Measurements from ENCODE around the gene NDUFAF8.
A peak's percentile ranks its signal among the peaks of the same experiment; 100 is the strongest.

NDUFAF8 gene

GRCh38 chr17:81228420-81228819 lies 10.7 kb upstream of the NDUFAF8 start:
- no peak overlapping the region for H3K27ac ChIP-seq

DNA sequence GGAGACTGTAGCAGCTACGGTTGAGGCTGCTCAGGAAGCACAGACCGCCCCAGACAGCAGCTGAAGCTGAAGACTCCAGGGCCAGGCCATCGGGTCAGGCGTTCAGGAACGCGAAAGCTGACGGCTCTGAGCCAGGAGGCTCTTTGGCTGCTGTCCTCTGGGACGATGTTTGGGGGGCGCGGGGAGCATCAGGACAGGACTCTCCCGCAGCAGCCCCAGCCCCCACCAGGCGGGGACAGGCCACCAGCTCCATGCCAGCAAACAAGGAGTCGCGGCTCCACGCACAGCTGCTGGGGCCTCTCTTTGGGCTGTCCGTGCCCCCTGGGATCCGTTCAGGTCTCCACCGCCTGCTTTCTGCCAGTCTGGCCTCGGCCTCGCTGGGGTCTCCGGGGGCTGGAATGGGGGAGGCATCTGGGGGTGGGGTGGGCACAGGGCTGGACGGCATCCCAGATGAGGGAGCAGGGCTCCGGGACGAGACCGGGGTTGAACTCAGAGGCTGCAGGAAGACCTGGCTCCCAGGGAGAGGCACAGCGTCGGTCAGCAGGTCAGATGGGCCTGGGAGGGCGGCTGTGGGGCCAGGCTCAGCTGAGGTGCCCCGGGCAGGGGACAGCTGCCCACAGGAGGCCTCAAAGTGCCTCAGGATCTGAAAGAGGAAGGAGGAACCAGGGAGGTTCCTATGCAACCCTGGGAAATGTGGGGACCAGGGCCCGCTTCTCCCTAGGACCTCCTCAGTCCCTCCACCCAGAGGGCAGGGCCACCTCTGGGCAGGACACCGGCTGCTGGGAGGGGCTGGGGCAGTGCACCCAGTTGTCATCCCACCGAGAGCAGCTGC lies 10.1 kb upstream of the NDUFAF8 start:
- no peak overlapping the region for H3K27ac ChIP-seq
- TF ChIP-seq ZFX (IDR thresholded peaks at IDR 0.05; ENCODE audit: borderline replicate concordance) (no peak), CTCF (IDR thresholded peaks at IDR 0.05) (no peak)

More at GRCh38 chr17:81228420-81228819, 10.7 kb upstream of the NDUFAF8 start:
- no peak for TF ChIP-seq ZFX (IDR thresholded peaks at IDR 0.05; ENCODE audit: borderline replicate concordance)
- no peak for TF ChIP-seq CTCF (IDR thresholded peaks at IDR 0.05)

- TF ChIP-seq ZFX (IDR thresholded peaks at IDR 0.05; ENCODE audit: borderline replicate concordance), result no peak
- no peak for TF ChIP-seq CTCF (IDR thresholded peaks at IDR 0.05)
- no peak overlapping the region for H3K27ac ChIP-seq
Observed at GRCh38 chr17:81229666-81229920, 9.5 kb upstream of the NDUFAF8 start.

DNA sequence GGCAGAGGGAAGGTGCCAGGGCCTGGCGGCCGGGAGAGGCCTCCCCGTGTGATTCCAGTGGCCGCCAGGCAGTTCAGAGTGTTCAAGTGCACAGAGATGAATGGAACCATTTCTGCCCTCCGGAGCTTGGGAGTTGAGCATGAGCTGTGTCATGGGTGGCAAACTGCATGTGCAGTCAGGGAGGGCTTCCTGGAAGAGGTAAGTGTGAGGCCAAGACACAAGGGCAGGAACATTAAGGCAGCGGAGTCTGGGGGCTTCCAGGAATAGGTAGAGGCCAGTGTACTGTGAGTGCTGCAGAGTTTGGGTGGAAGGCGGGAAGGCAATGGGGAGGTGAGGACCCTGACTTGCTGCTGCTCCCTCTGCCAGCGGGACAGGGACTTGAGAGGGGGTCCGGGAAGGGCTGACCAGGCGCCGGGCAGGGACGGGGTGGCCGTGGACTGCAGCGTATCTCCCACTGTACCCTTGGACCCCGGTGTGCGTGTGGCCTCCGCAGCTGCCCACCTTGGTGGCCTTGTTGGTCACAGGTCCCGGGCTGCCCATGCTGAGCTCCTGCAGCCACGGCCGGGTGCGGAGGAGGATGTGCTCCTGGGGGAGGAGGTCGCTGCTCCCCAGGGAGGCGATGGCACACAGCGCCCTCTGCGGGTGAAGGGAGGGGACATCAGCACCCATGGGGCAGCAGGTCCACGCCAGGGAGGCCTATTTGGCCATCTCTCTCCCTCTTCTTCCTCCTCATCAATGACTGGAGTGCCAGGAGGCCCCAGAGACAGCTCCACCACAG lies 8.9 kb upstream of the NDUFAF8 start:
- peak; percentile 57 for TF ChIP-seq CTCF (IDR thresholded peaks at IDR 0.05)
- TF ChIP-seq ZFX (IDR thresholded peaks at IDR 0.05; ENCODE audit: borderline replicate concordance), result no peak
- no peak overlapping the region for H3K27ac ChIP-seq

DNA sequence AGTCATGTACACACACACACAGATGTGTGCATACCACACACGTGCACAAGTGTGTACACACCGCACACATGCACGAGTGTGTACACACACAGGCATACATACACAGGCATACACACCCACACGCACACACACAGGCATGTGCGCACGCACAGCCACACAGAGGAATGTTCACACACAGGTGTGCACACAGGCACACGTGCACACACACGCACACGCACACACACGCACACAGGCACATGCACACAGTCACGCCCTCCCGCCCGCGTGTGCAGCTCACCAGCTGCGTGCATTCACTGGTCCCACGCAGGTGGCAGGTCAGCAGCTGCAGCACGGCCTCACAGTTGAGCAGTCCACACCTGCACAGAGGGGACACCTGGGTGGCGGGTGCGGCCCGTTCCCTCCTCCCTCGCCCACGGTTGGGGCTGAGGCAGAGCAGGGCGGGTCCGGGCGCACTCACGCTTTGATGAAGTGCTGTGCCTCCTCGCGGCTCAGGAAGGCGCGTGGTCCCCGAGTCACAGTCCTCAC lies 7.9 kb upstream of the NDUFAF8 start:
- TF ChIP-seq ZFX (IDR thresholded peaks at IDR 0.05; ENCODE audit: borderline replicate concordance) (no peak), CTCF (IDR thresholded peaks at IDR 0.05) (no peak)
- no peak overlapping the region for H3K27ac ChIP-seq

DNA sequence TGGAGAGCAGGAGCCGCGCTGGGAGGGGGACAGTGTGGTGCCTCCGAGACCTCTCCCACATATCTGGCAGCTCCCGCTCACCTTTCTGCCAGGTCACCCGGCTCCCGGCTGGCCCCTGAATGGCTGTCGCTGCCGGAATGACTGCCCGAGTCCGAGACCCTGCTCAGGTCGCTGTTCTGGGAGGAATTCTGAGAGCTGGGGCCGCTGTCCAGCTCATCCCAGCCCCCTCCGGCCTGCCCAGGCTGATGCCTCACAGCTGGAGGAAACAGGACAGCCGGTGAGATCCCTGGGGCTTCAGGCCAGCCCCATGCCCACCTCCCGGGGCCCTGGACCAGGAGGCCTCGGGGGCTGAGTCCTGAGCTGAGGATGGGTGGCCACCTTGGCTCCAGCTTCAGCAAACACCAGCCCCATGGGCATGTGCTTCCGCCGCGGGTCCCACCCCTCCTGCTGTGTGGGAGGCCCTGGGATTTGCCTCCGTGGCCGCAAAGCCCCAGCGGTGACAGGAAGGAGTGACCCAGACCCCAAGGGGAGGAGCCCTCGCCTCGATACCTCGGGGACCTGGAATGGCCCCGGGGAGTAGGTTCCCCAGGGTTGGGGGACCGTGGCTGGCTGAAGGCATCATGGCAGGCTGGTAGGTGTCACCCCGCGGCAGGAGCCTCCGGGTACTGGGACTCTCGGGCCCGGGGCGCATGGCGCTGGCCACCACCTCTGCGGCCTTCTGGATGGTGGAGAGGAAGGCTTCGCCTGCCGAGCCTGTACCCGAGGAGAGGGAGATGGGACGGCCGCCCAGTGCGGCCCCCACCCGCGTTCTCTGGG lies 7.1 kb upstream of the NDUFAF8 start:
- H3K27ac ChIP-seq, result no peak overlapping the region
- TF ChIP-seq CTCF (IDR thresholded peaks at IDR 0.05) (no peak), ZFX (IDR thresholded peaks at IDR 0.05; ENCODE audit: borderline replicate concordance) (no peak)
